NOMO-1 treated with DMSO at 0.1 percent for 48 hours (cell line): ENCODE results near the gene ELOVL6.

Experiments used
- DNase-seq: peaks from one replicate; lab custom pipeline; 2025; ENCODE audit not compliant: unreplicated experiment; lab: John Stamatoyannopoulos, UW

Gene ELOVL6

DNA sequence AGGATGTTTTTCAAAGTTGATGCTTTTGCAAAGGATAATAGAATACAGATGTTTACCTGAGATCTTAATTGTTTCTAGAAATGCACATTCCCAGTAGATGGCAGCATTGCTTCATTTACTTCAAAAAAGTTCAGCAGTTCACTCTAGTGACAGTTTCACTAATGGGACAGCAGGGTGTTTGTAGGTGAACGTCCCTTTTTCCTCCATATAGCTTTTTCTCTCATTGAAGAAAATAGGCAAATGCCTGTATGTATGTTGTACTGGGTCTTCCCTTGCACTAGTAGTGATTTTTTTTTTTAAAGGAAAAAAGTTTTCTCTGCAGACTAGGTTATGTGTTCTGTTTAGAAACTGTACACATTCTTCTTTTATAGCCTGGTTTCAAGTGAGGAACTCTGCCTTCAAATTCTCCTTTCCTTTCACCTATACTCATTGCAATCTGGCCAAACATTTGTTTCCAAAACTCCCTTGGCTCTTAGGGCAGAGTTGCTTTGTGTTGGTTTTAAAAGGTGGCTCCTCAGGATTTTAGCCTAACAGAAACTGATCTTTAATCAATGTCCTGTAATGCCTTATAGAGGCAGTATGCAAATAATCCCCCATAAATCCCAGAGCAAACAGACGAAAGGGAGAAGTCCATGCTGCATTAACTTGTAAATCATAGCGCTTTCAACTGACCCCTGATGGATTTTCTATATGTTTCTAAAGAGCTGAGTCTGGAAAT lies 199.4 kb downstream of the ELOVL6 start:
- DNase-seq = peak; percentile 61

- DNase-seq = peak; percentile 32
Observed at GRCh38 chr4:109996526-109996925, 201.9 kb downstream of the ELOVL6 start.
